PC-3 (cell line): ENCODE data around the gene PLEKHA1.

Experiments
- CTCF ChIP-seq: fragments of 300-600 bp; sonication (generic); conservative IDR thresholded peaks from 2 replicates; pipeline ENCODE4 v1.5.1; 2017; ENCODE audit warnings: antibody characterized with exemption, low read depth, mild to moderate bottlenecking, low read length
- EZH2 ChIP-seq: fragments of 300-600 bp; sonication (generic); IDR thresholded peaks from one replicate; pipeline ENCODE4 v1.6.1; 2017; ENCODE audit warnings: antibody characterized with exemption, mild to moderate bottlenecking, low read length; ENCODE audit not compliant: unreplicated experiment
- EZH2phosphoT487 ChIP-seq: fragments of 300-600 bp; sonication (generic); IDR thresholded peaks from 2 replicates; pipeline ENCODE4 v1.6.1; 2018; ENCODE audit warnings: mild to moderate bottlenecking, antibody characterized with exemption, low read length, borderline replicate concordance

- TF ChIP-seq CTCF (no peak), EZH2 (no peak), EZH2phosphoT487 (no peak)
Observed at GRCh38 chr10:122361046-122361445, 13.5 kb upstream of the PLEKHA1 start.
